Activated CD4-positive, alpha-beta T cell treated with anti-CD3 and anti-CD28 coated beads, Interleukin-2, amount 50 U/mL, for 4 hours (primary cell): ENCODE data around the gene DUSP9.

ENCODE experiments used
- DNase-seq, 2 experiments: peaks; one replicate each; pipeline ENCODE4 v3.0.0-alpha.2; 2020

The DUSP9 gene

GRCh38 chrX:153622661-153623309 is 24.2 kb upstream of the DUSP9 start:
- DNase-seq: no peak

GRCh38 chrX:153623310-153624029 is 23.5 kb upstream of the DUSP9 start:
- DNase-seq: no peak

GRCh38 chrX:153624196-153625091 is 22.6 kb upstream of the DUSP9 start:
- DNase-seq: no peak

- no peak for DNase-seq
Observed at GRCh38 chrX:153625271-153626024, 21.6 kb upstream of the DUSP9 start.

GRCh38 chrX:153626025-153626633 is 20.9 kb upstream of the DUSP9 start:
- no peak for DNase-seq

GRCh38 chrX:153626863-153627674 is 19.9 kb upstream of the DUSP9 start:
- DNase-seq: no peak

GRCh38 chrX:153627675-153628111 is 19.3 kb upstream of the DUSP9 start:
- no peak for DNase-seq

GRCh38 chrX:153628129-153628528 is 18.9 kb upstream of the DUSP9 start:
- DNase-seq: no peak

- no peak for DNase-seq
Observed at GRCh38 chrX:153628665-153629064, 18.3 kb upstream of the DUSP9 start.

- no peak for DNase-seq
Observed at GRCh38 chrX:153631346-153631745, 15.7 kb upstream of the DUSP9 start.

GRCh38 chrX:153631907-153632594 is 15.0 kb upstream of the DUSP9 start:
- DNase-seq: no peak

- no peak for DNase-seq
Observed at GRCh38 chrX:153632595-153632946, 14.4 kb upstream of the DUSP9 start.

GRCh38 chrX:153633048-153633447 is 14.0 kb upstream of the DUSP9 start:
- no peak for DNase-seq

GRCh38 chrX:153633607-153634180 is 13.3 kb upstream of the DUSP9 start:
- no peak for DNase-seq

- DNase-seq: no peak
Observed at GRCh38 chrX:153634236-153634635, 12.8 kb upstream of the DUSP9 start.

- DNase-seq: no peak
Observed at GRCh38 chrX:153634832-153635231, 12.2 kb upstream of the DUSP9 start.

GRCh38 chrX:153635388-153635787 is 11.6 kb upstream of the DUSP9 start:
- no peak for DNase-seq

- no peak for DNase-seq
Observed at GRCh38 chrX:153635788-153636668, 11.0 kb upstream of the DUSP9 start.

GRCh38 chrX:153636716-153637115 is 10.3 kb upstream of the DUSP9 start:
- DNase-seq: no peak
